Neural cell (in vitro differentiated cells): ENCODE measurements around the gene COMMD9. TPM values are rescaled to one million over a fixed set of nuclear protein-coding genes. Genes with fewer than 3 reads are reported as not detected.

Experiments used
- H2AFZ ChIP-seq: fragments of 200-600, 300-800 bp; sonication (generic), shearing (Covaris generic); 2 replicates; pipeline ENCODE4 v1.6.0; 2014; ENCODE audit warnings: low read depth, mild to moderate bottlenecking, antibody characterized with exemption, low read length, moderate library complexity
- H3F3A ChIP-seq: fragments of 200-600 bp; shearing (Covaris generic); 2 replicates; pipeline ENCODE4 v1.6.1; 2016; ENCODE audit warnings: mild to moderate bottlenecking, moderate library complexity, mixed read lengths, antibody characterized with exemption, low read length; ENCODE audit not compliant: insufficient read depth, poor library complexity, severe bottlenecking
- H3K27ac ChIP-seq: fragments of 200-600, 300-800 bp; sonication (generic), shearing (Covaris generic); 2 replicates; pipeline ENCODE4 v1.5.1; 2014; ENCODE audit warnings: mild to moderate bottlenecking, low read length, moderate library complexity
- H3K27me3 ChIP-seq: fragments of 300-800, 200-600 bp; sonication (generic), shearing (Covaris generic); 2 replicates; pipeline ENCODE4 v1.6.0; 2014; ENCODE audit warnings: mild to moderate bottlenecking, low read depth, low read length, moderate library complexity; ENCODE audit not compliant: insufficient read depth
- H3K36me3 ChIP-seq: fragments of 300-800, 200-600 bp; sonication (generic), shearing (Covaris generic); 2 replicates; pipeline ENCODE4 v1.5.1; 2014; ENCODE audit warnings: mild to moderate bottlenecking, antibody characterized with exemption, low read length, moderate library complexity; ENCODE audit not compliant: insufficient read depth
- H3K4me2 ChIP-seq: fragments of 300-800, 200-600 bp; sonication (generic), shearing (Covaris generic); 2 replicates; pipeline ENCODE4 v1.6.0; 2014; ENCODE audit warnings: mild to moderate bottlenecking, low read length
- H3K4me3 ChIP-seq: fragments of 300-800, 200-600 bp; sonication (generic), shearing (Covaris generic); 2 replicates; pipeline ENCODE4 v1.5.1; 2014; ENCODE audit warnings: mild to moderate bottlenecking, low read length, moderate library complexity
- H3K79me2 ChIP-seq: fragments of 200-600 bp; shearing (Covaris generic); replicated peaks from 2 replicates; pipeline ENCODE4 v1.6.0; 2014; ENCODE audit warnings: mild to moderate bottlenecking, low read length, moderate library complexity; ENCODE audit not compliant: insufficient read depth
- H3K9ac ChIP-seq: fragments of 300-800, 200-600 bp; sonication (generic), shearing (Covaris generic); 2 replicates; pipeline ENCODE4 v1.6.1; 2016; ENCODE audit warnings: mild to moderate bottlenecking, low read length, mixed read lengths
- H3K9me2 ChIP-seq: fragments of 200-600 bp; shearing (Covaris generic); 2 replicates; pipeline ENCODE4 v1.6.1; 2016; ENCODE audit warnings: mild to moderate bottlenecking, low read length, mixed read lengths; ENCODE audit not compliant: insufficient read depth
- H3K9me3 ChIP-seq: fragments of 200-600, 300-800 bp; sonication (generic), shearing (Covaris generic); 2 replicates; pipeline ENCODE4 v1.6.1; 2016; ENCODE audit warnings: mild to moderate bottlenecking, mixed run types, low read length, moderate library complexity, mixed read lengths
- H4K20me1 ChIP-seq: fragments of 200-600 bp; shearing (Covaris generic); 2 replicates; pipeline ENCODE4 v1.6.1; 2016; ENCODE audit warnings: mild to moderate bottlenecking, mixed run types; ENCODE audit not compliant: insufficient read depth
- EP300 ChIP-seq: fragments of 450-650 bp; conservative IDR thresholded peaks from 2 replicates; pipeline ENCODE4 v1.6.1; 2014; ENCODE audit warnings: antibody characterized with exemption, mild to moderate bottlenecking, moderate library complexity; ENCODE audit not compliant: poor library complexity, severe bottlenecking
- EZH2 ChIP-seq: fragments of 200-600, 300-800 bp; shearing (Covaris generic), sonication (generic); IDR thresholded peaks from 2 replicates; pipeline ENCODE4 v1.6.1; 2014; ENCODE audit warnings: antibody characterized with exemption, low read length, borderline replicate concordance, mild to moderate bottlenecking; ENCODE audit not compliant: insufficient read depth, poor library complexity, severe bottlenecking
- MXI1 ChIP-seq: fragments of 450-650 bp; conservative IDR thresholded peaks from 2 replicates; pipeline ENCODE4 v1.6.1; 2014; ENCODE audit warnings: antibody characterized with exemption, mild to moderate bottlenecking; ENCODE audit not compliant: poor library complexity, severe bottlenecking
- POLR2AphosphoS5 ChIP-seq: IDR thresholded peaks from 2 replicates; pipeline ENCODE4 v1.6.1; 2012
- RAD21 ChIP-seq: fragments of 450-650 bp; conservative IDR thresholded peaks from 2 replicates; pipeline ENCODE4 v1.6.1; 2014; ENCODE audit warnings: antibody characterized with exemption, mild to moderate bottlenecking, moderate library complexity
- SMC3 ChIP-seq: fragments of 450-650 bp; conservative IDR thresholded peaks from 2 replicates; pipeline ENCODE4 v1.6.1; 2014; ENCODE audit warnings: antibody characterized with exemption, mild to moderate bottlenecking, moderate library complexity; ENCODE audit not compliant: poor library complexity
- TAF1 ChIP-seq: IDR thresholded peaks from 2 replicates; pipeline ENCODE4 v1.6.1; 2012; ENCODE audit warnings: low read depth
- polyA plus RNA-seq: library from polyadenylated mRNA; depleted of rRNA; stranded (reverse); fragments of >200 nt; gene quantifications from 2 replicates; pipeline ENCODE4 v1.2.3, GENCODE V29; 2014
- TF ChIP-seq, protein P1 (sequence below): IDR thresholded peaks from 2 replicates; pipeline ENCODE4 v1.6.1; 2012; ENCODE audit warnings: borderline replicate concordance
- TF ChIP-seq, protein P2 (sequence below): fragments of 450-650 bp; IDR thresholded peaks from 2 replicates; pipeline ENCODE4 v1.5.1; 2014; ENCODE audit warnings: antibody characterized with exemption, mild to moderate bottlenecking, moderate library complexity; ENCODE audit not compliant: poor library complexity, severe bottlenecking

COMMD9 gene
- polyA plus RNA-seq, 1 donor from 2014 or later, result 119 TPM

DNA sequence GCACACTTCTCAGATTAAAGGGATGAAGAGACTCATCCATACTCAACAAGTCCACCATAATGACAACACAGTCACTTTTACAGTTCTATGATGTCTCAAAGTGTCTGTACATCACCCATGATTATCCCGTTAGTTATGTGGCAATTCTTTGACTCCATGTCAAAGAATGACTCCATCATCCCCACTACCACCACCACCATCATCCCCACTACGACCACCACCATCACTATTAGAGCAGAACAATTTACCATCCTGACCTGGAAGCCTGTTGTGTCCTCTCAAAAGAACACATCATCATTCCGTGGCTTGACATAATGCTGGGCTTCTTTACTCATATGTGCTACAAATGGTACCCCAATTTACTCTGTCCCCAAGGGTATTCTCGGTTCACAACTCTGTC lies 20.6 kb upstream of the COMMD9 start:
- Histone ChIP-seq H4K20me1 (no peaks in the 10 kb centered on the region), H3K9me2 (no peaks in the 10 kb centered on the region), H3K9me3 (no peaks in the 10 kb centered on the region), H3K9ac (no peak overlapping the region), H3K36me3 (no peaks in the 10 kb centered on the region), H3K4me2 (no peak overlapping the region), H2AFZ (no peak overlapping the region), H3K4me3 (no peak overlapping the region), H3K27me3 (no peaks in the 10 kb centered on the region), H3F3A (no peaks in the 10 kb centered on the region), H3K79me2 (no peaks in the 10 kb centered on the region), H3K27ac (no peak overlapping the region)
- TF ChIP-seq TAF1 (no peak), SMC3 (no peak), EZH2 (no peak), EP300 (no peak), POLR2AphosphoS5 (no peak), MXI1 (no peak), RAD21 (no peak)
- TF ChIP-seq, protein P1, sequence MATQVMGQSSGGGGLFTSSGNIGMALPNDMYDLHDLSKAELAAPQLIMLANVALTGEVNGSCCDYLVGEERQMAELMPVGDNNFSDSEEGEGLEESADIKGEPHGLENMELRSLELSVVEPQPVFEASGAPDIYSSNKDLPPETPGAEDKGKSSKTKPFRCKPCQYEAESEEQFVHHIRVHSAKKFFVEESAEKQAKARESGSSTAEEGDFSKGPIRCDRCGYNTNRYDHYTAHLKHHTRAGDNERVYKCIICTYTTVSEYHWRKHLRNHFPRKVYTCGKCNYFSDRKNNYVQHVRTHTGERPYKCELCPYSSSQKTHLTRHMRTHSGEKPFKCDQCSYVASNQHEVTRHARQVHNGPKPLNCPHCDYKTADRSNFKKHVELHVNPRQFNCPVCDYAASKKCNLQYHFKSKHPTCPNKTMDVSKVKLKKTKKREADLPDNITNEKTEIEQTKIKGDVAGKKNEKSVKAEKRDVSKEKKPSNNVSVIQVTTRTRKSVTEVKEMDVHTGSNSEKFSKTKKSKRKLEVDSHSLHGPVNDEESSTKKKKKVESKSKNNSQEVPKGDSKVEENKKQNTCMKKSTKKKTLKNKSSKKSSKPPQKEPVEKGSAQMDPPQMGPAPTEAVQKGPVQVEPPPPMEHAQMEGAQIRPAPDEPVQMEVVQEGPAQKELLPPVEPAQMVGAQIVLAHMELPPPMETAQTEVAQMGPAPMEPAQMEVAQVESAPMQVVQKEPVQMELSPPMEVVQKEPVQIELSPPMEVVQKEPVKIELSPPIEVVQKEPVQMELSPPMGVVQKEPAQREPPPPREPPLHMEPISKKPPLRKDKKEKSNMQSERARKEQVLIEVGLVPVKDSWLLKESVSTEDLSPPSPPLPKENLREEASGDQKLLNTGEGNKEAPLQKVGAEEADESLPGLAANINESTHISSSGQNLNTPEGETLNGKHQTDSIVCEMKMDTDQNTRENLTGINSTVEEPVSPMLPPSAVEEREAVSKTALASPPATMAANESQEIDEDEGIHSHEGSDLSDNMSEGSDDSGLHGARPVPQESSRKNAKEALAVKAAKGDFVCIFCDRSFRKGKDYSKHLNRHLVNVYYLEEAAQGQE, result no peak
- TF ChIP-seq, protein P2, sequence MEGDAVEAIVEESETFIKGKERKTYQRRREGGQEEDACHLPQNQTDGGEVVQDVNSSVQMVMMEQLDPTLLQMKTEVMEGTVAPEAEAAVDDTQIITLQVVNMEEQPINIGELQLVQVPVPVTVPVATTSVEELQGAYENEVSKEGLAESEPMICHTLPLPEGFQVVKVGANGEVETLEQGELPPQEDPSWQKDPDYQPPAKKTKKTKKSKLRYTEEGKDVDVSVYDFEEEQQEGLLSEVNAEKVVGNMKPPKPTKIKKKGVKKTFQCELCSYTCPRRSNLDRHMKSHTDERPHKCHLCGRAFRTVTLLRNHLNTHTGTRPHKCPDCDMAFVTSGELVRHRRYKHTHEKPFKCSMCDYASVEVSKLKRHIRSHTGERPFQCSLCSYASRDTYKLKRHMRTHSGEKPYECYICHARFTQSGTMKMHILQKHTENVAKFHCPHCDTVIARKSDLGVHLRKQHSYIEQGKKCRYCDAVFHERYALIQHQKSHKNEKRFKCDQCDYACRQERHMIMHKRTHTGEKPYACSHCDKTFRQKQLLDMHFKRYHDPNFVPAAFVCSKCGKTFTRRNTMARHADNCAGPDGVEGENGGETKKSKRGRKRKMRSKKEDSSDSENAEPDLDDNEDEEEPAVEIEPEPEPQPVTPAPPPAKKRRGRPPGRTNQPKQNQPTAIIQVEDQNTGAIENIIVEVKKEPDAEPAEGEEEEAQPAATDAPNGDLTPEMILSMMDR, result no peak

DNA sequence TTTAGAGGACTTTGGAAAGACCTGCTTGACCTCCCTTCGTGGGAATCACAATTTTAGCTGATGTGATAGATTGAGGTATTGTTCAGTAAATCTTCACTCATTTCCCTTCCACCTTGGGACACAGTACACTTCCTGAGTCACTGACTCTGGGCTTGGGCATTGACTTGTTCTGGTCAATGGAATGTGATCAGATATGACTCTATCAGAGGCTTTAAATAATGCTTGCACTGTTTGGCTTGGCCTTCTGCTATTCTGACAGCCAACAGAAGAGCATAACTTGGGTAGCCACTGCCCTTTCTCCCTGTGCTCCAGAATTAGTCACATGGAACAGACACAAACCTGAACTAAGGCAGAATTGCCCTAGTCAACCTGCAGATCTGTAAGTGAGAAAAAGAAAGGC lies 19.4 kb upstream of the COMMD9 start:
- no peak overlapping the region for H3K9ac ChIP-seq
- no peak overlapping the region for H3K27ac ChIP-seq
- no peaks in the 10 kb centered on the region for H3K36me3 ChIP-seq

More for the DNA sequence above, 19.4 kb upstream of the COMMD9 start:
- Histone ChIP-seq H4K20me1 (no peaks in the 10 kb centered on the region), H3F3A (no peaks in the 10 kb centered on the region), H3K27me3 (no peaks in the 10 kb centered on the region), H2AFZ (no peak overlapping the region), H3K4me2 (no peak overlapping the region), H3K9me2 (no peaks in the 10 kb centered on the region), H3K9me3 (no peaks in the 10 kb centered on the region), H3K4me3 (no peak overlapping the region), H3K79me2 (no peaks in the 10 kb centered on the region)
- TF ChIP-seq EP300 (no peak), EZH2 (no peak), SMC3 (no peak), RAD21 (no peak), POLR2AphosphoS5 (no peak), TAF1 (no peak), MXI1 (no peak)
- TF ChIP-seq, protein P1, result no peak
- TF ChIP-seq, protein P2, result no peak
